ENCODE data around the gene MAG.

- TF ChIP-seq CTCF (IDR thresholded peaks at IDR 0.05) (no peak), EP300 (IDR thresholded peaks at IDR 0.05; ENCODE audit: low read depth) (no peak)
Observed at GRCh38 chr19:35345671-35346111, 53.7 kb downstream of the MAG start.

All from transverse colon (tissue), 3 donors.